GM12891 (cell line): ENCODE results near the gene C9orf85.

ENCODE experiments used
- POLR2AphosphoS5 ChIP-seq: IDR thresholded peaks from 2 replicates; pipeline ENCODE4 v1.6.1; 2011; ENCODE audit warnings: low read depth, low read length, control low read depth
- SPI1 ChIP-seq: IDR thresholded peaks from 2 replicates; pipeline ENCODE4 v1.6.1; 2011; ENCODE audit warnings: low read depth, low read length, control low read depth

DNA sequence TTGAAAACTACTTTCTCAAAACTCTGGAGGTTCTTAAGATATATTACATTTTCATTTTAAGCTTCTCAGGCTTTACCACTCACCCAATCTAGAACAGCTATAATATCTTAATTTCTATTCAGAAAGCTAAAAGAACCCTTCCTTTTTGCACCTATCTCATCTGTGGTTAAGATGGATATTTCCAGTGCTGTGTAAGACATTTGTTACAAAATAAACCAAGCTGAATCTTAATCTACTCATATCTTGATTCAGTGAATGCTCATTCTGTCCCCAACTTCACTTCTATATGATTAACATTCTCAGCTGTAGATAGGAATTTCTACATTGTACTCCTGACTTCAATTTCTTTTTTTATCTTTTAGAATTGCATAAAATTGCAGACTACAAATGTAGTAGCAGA is 15.5 kb upstream of the C9orf85 start:
- no peak for TF ChIP-seq POLR2AphosphoS5
- no peak for TF ChIP-seq SPI1
